Measurements from ENCODE around the gene SCNN1B. TPM values are rescaled to one million over a fixed set of nuclear protein-coding genes. Genes with fewer than 3 reads are reported as not detected.
"Not testable (repeated sequence)": the region's sequence is repeated elsewhere in the genome, so short reads cannot be mapped to it uniquely, and the experiment has no call there.

The SCNN1B gene
- total RNA-seq, 1 donor from 2014 or later, result not detected

DNA sequence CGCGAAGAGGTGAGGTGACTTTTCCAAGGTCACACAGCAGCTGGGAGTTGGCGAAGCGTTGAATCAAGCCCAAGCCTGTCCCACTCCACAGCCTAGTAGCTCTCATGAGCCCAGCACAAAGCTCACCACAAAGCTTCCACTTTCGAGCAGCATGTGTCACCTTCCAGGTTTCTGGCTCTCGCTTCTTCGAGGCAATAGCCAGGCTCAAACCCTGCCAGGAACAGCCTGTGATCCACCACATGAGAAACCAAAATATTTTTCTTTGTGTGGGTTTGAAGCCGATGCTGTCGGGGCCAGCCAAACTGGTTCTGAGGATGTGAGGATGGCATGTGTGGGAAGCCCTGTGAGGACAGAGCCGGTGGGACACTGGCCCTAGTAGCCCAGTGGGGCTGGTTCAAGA is 82.8 kb downstream of the SCNN1B start:
- no peaks in the 10 kb centered on the region for H3K9me3 ChIP-seq (replicated peaks)
- intact Hi-C loops (cut with micrococcal nuclease), result no loop called here
- no peaks in the 10 kb centered on the region for H3K27me3 ChIP-seq (ENCODE audit: low read depth)
- H3K36me3 ChIP-seq, result peaks cover 16% of the 10 kb centered on the region
- DNase-seq, result no peak
- TF ChIP-seq, protein P1, sequence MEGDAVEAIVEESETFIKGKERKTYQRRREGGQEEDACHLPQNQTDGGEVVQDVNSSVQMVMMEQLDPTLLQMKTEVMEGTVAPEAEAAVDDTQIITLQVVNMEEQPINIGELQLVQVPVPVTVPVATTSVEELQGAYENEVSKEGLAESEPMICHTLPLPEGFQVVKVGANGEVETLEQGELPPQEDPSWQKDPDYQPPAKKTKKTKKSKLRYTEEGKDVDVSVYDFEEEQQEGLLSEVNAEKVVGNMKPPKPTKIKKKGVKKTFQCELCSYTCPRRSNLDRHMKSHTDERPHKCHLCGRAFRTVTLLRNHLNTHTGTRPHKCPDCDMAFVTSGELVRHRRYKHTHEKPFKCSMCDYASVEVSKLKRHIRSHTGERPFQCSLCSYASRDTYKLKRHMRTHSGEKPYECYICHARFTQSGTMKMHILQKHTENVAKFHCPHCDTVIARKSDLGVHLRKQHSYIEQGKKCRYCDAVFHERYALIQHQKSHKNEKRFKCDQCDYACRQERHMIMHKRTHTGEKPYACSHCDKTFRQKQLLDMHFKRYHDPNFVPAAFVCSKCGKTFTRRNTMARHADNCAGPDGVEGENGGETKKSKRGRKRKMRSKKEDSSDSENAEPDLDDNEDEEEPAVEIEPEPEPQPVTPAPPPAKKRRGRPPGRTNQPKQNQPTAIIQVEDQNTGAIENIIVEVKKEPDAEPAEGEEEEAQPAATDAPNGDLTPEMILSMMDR (IDR thresholded peaks at IDR 0.05; ENCODE audit: borderline replicate concordance), result no peak
- H3K4me1 ChIP-seq, result no peaks in the 10 kb centered on the region
- no peak overlapping the region for H3K27ac ChIP-seq (replicated peaks)
- H3K4me3 ChIP-seq, result no peak overlapping the region

DNA sequence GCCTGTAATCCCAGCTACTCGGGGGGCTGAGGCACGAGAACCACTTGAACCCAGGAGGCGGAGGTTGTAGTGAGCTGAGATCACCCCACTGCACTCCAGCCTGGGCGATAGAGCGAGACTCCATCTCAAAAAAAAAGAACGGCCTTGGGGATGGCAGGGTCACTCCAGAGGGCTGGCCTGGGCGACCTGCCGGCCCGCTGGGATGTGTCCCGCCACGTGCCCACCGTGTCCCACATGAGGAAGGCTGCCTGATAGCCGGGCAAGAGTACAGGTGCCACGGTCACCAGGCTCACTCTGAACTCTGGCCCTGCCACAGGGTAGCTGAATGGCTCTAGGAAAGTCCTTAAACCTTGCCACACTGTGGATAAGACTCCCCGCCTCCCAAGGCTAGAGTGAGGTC is 83.3 kb downstream of the SCNN1B start:
- no peaks in the 10 kb centered on the region for H3K27me3 ChIP-seq (ENCODE audit: low read depth)
- H3K9me3 ChIP-seq (replicated peaks), result no peaks in the 10 kb centered on the region
- H3K36me3 ChIP-seq, result peaks cover 21% of the 10 kb centered on the region
- no peak for DNase-seq
- no peaks in the 10 kb centered on the region for H3K4me1 ChIP-seq
- H3K4me3 ChIP-seq, result no peak overlapping the region
- no peak overlapping the region for H3K27ac ChIP-seq (replicated peaks)
- intact Hi-C loops (cut with micrococcal nuclease), result no loop called here
- TF ChIP-seq, protein P1 (IDR thresholded peaks at IDR 0.05; ENCODE audit: borderline replicate concordance), result no peak

DNA sequence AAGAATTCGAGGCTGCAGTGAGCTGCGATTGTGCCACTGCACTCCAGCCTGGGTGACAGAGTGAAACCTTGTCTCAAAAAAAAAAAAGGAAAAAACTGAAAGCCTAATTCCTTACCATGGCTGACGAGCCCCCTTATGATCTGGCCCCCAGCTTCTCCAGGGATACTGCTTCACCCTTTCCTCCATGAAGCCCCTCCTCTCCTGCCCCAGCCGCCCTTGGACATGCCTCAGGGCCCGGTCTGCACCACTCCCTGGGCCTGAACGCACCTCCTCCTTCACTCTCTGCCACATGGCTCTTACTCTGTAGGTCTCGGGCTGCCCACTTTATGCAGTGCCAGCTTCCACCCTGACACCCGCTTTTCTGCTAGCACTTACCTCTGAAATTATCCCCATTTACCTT is 85.6 kb downstream of the SCNN1B start:
- intact Hi-C loops (cut with micrococcal nuclease), result no loop called here
- TF ChIP-seq, protein P1 (IDR thresholded peaks at IDR 0.05; ENCODE audit: borderline replicate concordance), result no peak
- Histone ChIP-seq H3K27ac (replicated peaks) (no peak overlapping the region), H3K27me3 (ENCODE audit: low read depth) (no peaks in the 10 kb centered on the region), H3K36me3 (peaks cover 43% of the 10 kb centered on the region), H3K4me3 (no peak overlapping the region), H3K4me1 (peaks cover under 1% of the 10 kb centered on the region), H3K9me3 (replicated peaks) (no peaks in the 10 kb centered on the region)
- DNase-seq, result no peak

DNA sequence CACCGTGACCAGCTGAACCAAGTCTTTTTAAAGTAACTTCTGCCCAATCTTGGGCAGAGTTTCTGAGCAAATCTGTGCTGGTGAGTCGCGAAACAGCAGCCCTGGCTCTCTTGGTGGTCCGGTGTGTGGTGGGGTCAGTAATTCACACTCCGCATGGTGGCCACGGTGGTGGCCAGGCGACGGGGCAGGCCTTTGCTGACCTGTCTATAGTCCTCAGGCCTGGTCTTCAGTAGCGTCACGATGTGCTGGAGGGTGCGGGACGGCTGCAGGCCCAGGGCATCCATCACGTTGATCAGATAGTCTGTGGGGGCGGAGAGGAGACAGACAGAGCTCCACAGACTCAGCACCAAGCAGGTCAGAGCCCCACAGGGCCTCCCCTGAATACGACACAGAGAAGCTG is 86.7 kb downstream of the SCNN1B start:
- DNase-seq, result no peak
- H3K9me3 ChIP-seq (replicated peaks), result no peaks in the 10 kb centered on the region
- H3K27ac ChIP-seq (replicated peaks), result no peak overlapping the region
- peaks cover 48% of the 10 kb centered on the region for H3K36me3 ChIP-seq
- no peak overlapping the region for H3K4me3 ChIP-seq
- no peaks in the 10 kb centered on the region for H3K27me3 ChIP-seq (ENCODE audit: low read depth)
- TF ChIP-seq, protein P1 (IDR thresholded peaks at IDR 0.05; ENCODE audit: borderline replicate concordance), result no peak
- H3K4me1 ChIP-seq, result peaks cover 12% of the 10 kb centered on the region
- intact Hi-C loops (cut with micrococcal nuclease), result no loop called here

DNA sequence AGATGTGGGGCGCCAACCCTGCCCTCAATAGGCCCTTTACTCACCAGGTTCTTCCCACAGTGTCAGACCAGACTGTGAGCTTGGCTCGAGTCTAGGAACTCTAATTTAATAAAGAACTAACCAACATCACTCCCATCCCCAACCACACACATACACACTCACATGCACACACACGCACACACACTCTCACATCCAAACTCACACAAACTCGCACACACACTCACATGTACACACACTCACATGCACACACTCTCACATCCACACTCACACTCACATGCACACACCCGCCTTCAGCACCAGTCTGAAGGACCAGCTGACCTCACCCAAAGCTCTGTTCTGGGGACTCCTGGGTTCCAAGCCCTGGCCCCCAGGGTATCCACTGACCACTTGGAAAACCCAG is 87.1 kb downstream of the SCNN1B start:
- intact Hi-C loops (cut with micrococcal nuclease), result no loop called here
- TF ChIP-seq, protein P1 (IDR thresholded peaks at IDR 0.05; ENCODE audit: borderline replicate concordance), result no peak
- peaks cover 48% of the 10 kb centered on the region for H3K36me3 ChIP-seq

DNA sequence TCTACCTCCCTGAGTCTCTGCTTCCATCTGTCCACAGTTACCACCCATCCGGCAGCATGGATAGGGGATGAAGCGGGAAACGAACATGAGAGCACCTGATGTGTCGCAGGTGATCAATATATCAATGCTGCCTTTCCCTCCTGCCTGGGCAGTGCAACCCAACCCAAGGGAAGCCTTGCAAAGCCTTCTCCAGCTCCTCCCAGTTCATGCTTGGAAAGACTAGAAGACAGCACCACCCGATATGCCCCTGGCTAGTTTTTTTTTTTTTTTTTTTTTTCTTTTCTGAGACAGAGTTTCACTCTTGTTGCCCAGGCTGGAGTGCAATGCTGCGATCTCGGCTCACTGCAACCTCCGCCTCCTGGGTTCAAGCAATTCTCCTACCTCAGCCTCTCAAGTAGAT is 87.8 kb downstream of the SCNN1B start:
- H3K27me3 ChIP-seq (ENCODE audit: low read depth); H3K4me3 ChIP-seq; H3K9me3 ChIP-seq (replicated peaks); H3K27ac ChIP-seq (replicated peaks); DNase-seq; intact Hi-C loops (cut with micrococcal nuclease): not testable (repeated sequence)
- peaks cover 20% of the 10 kb centered on the region for H3K4me1 ChIP-seq
- peaks cover 50% of the 10 kb centered on the region for H3K36me3 ChIP-seq

More for the DNA sequence above, 87.1 kb downstream of the SCNN1B start:
- no peak for DNase-seq
- H3K4me3 ChIP-seq, result no peak overlapping the region
- H3K27me3 ChIP-seq (ENCODE audit: low read depth), result no peaks in the 10 kb centered on the region
- H3K4me1 ChIP-seq, result peaks cover 16% of the 10 kb centered on the region
- no peaks in the 10 kb centered on the region for H3K9me3 ChIP-seq (replicated peaks)
- no peak overlapping the region for H3K27ac ChIP-seq (replicated peaks)

All from left ventricle myocardium inferior (tissue), 1 donor.